GM12892 (cell line): ENCODE data around the gene KPNA4.

Experiments
- POLR2A ChIP-seq: IDR thresholded peaks from 2 replicates; pipeline ENCODE4 v1.6.1; 2011; ENCODE audit warnings: low read depth, low read length, control low read depth
- TAF1 ChIP-seq: IDR thresholded peaks from 2 replicates; pipeline ENCODE4 v1.6.1; 2011; ENCODE audit warnings: low read depth, mild to moderate bottlenecking, control low read depth, low read length, borderline replicate concordance

DNA sequence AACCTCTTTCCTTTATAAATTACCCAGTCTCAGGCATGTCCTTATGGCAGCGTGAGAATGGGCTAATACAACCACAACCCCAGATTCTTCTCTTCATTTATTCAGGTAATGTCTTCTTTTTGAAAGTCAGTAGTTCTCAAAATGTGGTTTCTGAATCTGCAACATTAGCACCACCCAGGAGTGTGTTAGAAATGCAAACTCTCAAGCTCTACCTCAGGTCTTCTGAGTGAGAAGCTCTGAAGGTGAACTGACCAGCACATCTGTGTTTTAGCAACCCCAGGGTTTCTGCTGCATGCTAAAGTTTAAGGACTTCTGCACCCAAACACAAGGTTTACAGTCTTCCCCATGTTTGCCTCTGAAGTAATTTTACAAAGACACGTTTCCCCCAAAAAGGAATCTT is 93.5 kb downstream of the KPNA4 start:
- TF ChIP-seq POLR2A (no peak), TAF1 (no peak)
